HEK293T (cell line): Measurements from ENCODE around the gene CKS1B.

ENCODE experiments used
- CTCF ChIA-PET: fragments of 350-600 bp; formaldehyde crosslinking; extraction: SDS; loops from one replicate; lab custom pipeline; 2021; ENCODE audit warnings: antibody characterized with exemption, inconsistent platforms; lab: Yijun Ruan, JAX
- POLR2A ChIA-PET: fragments of 350-600 bp; formaldehyde crosslinking; extraction: SDS; loops from one replicate; lab custom pipeline; 2020; ENCODE audit warnings: antibody characterized with exemption, inconsistent platforms; lab: Yijun Ruan, JAX
- DNase-seq: peaks from one replicate; pipeline ENCODE4 v3.0.0; 2012; ENCODE audit warnings: mixed read lengths; ENCODE audit errors: extremely low spot score
- ARNT ChIP-seq: fragments of 450-650 bp; IDR thresholded peaks from 2 replicates; pipeline ENCODE4 v1.6.1; 2017; ENCODE audit warnings: mild to moderate bottlenecking
- BHLHE40 ChIP-seq: fragments of 450-650 bp; IDR thresholded peaks from 2 replicates; pipeline ENCODE4 v1.6.1; 2016; ENCODE audit warnings: mild to moderate bottlenecking, moderate library complexity, borderline replicate concordance
- CTBP1 ChIP-seq: fragments of 450-650 bp; IDR thresholded peaks from 2 replicates; pipeline ENCODE4 v1.6.1; 2016; ENCODE audit warnings: borderline replicate concordance
- ELF4 ChIP-seq: fragments of 450-650 bp; IDR thresholded peaks from 2 replicates; pipeline ENCODE4 v1.6.1; 2017; ENCODE audit warnings: antibody characterized with exemption
- FOXA1 ChIP-seq: fragments of 450-650 bp; IDR thresholded peaks from 2 replicates; pipeline ENCODE4 v1.6.1; 2016; ENCODE audit warnings: mild to moderate bottlenecking
- FOXK2 ChIP-seq: fragments of 450-650 bp; IDR thresholded peaks from 2 replicates; pipeline ENCODE4 v1.6.1; 2016; ENCODE audit warnings: mild to moderate bottlenecking
- FOXM1 ChIP-seq: fragments of 450-650 bp; IDR thresholded peaks from 2 replicates; pipeline ENCODE4 v1.6.1; 2017; ENCODE audit warnings: mild to moderate bottlenecking, borderline replicate concordance
- HDGF ChIP-seq: fragments of 450-650 bp; IDR thresholded peaks from 2 replicates; pipeline ENCODE4 v1.6.1; 2017; ENCODE audit warnings: antibody characterized with exemption, borderline replicate concordance
- L3MBTL2 ChIP-seq: fragments of 450-650 bp; conservative IDR thresholded peaks from 2 replicates; pipeline ENCODE4 v1.6.1; 2016; ENCODE audit warnings: mild to moderate bottlenecking
- LEF1 ChIP-seq: fragments of 450-650 bp; IDR thresholded peaks from 2 replicates; pipeline ENCODE4 v1.6.1; 2017; ENCODE audit warnings: mild to moderate bottlenecking, borderline replicate concordance
- NFRKB ChIP-seq: fragments of 450-650 bp; IDR thresholded peaks from 2 replicates; pipeline ENCODE4 v1.6.1; 2016; ENCODE audit warnings: mild to moderate bottlenecking, moderate library complexity
- PKNOX1 ChIP-seq: fragments of 450-650 bp; IDR thresholded peaks from 2 replicates; pipeline ENCODE4 v1.6.1; 2016
- SUZ12 ChIP-seq: fragments of 450-650 bp; IDR thresholded peaks from 2 replicates; pipeline ENCODE4 v1.6.1; 2016; ENCODE audit warnings: mild to moderate bottlenecking
- TARDBP ChIP-seq: fragments of 450-650 bp; IDR thresholded peaks from 2 replicates; pipeline ENCODE4 v1.6.1; 2016
- ZNF384 ChIP-seq: fragments of 450-650 bp; IDR thresholded peaks from 2 replicates; pipeline ENCODE4 v1.6.1; 2016

The CKS1B gene

DNA sequence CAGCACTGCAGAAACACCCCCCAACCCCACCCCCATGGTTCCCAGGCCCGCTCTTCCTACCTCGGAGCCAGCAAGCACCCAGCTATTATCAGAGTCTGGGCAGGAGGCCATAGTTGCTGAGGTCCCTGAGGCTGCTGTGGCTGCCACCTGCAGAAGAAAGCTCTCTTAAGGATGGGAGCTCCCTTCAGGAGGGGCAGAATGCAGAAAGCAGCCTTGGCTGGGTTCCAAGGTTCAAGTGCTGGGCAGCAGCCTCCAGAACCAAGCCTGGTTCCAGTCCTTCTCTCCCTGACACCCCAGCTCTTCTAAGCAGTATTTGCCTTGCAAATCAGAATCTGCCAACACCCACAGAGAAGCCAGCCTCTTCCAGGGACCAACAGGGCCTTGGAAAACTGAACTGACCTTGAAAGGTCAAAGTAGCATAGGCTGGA, 20.9 kb upstream of the CKS1B start:
- TF ChIP-seq FOXK2 (no peak), L3MBTL2 (no peak), NFRKB (no peak), LEF1 (no peak), ARNT (no peak), TARDBP (no peak), ELF4 (no peak)
- CTCF ChIA-PET = no interaction called here
- POLR2A ChIA-PET = no interaction called here
- no peak for DNase-seq

DNA sequence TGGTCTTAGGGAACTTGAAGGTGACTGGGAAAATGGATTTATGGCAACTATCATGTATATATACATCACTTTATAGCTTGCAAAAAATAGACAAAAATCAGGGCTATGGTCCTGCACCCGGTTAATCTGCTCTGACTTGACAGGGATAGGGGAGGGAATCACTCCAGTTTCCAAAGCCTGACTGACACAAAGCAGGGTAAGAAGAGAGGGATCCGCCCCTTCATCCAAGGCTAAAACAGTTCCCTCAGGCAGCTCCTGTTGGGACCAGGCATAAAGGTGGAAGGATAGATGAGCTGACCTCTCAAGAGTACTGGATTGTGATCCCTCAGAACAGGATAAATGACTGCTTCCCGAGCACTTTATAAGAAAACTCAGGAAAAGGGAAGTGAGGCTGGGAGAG, 19.9 kb upstream of the CKS1B start:
- DNase-seq = no peak
- POLR2A ChIA-PET = interaction anchor here (1.4 kb wide), 1 partner anchor 11 kb away, joined by 4 read pairs; no protein-coding TSS in a partner anchor

DNA sequence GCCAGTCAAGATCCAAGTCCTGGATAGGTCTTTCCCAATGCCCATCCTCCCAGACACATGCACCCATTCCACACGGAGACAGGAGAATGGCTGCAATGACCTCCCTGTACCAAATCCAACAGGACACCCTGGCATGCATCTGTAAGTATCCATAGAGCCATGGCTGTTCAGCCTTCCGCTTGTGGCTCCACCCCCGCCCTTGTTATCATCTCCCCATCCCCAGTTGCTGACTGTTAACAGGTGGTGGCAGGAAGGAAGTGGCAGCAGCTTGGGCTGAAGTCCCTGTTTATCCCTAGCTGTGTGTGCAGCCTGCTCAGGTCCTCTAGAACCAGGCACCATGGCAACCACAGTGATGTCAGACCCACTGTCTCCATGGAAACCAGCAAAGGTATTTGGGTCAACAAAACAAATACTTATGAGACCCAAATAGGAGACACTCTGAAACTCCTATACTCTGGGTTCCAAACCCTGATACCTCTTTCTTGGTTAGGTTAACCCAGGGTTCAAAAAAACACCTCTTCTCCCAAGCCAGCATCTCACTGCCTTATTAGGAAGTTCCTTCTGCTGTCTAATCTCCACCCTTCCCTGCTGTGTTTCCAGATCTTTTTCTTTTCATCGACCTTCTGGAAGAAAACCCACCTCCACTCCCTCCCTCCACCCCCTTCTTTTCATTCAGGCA, 19.3 kb upstream of the CKS1B start:
- TF ChIP-seq ELF4 (no peak), ZNF384 (no peak), LEF1 (no peak), ARNT (no peak), PKNOX1 (no peak), CTBP1 (no peak), SUZ12 (no peak), BHLHE40 (no peak), NFRKB (no peak)
- POLR2A ChIA-PET = interaction anchor here (1.0 to 1.9 kb wide), 10 partner anchors 9 to 45 kb away, joined by 3 to 10 read pairs (median 6); partner anchors contain the start of genes FLAD1, PMVK and SHC1
- no peak for DNase-seq
- CTCF ChIA-PET = interaction anchor here (0.7 to 2.1 kb wide), 10 partner anchors 10 to 614 kb away, joined by 3 to 14 read pairs (median 4); partner anchors contain the start of genes LENEP and PMVK

More for the DNA sequence above, 19.9 kb upstream of the CKS1B start:
- CTCF ChIA-PET = no interaction called here
- TF ChIP-seq HDGF (no peak), CTBP1 (no peak), SUZ12 (no peak), FOXM1 (no peak), ARNT (no peak), BHLHE40 (no peak), FOXA1 (no peak)

GRCh38 chr1:154955718-154956543, 18.6 kb upstream of the CKS1B start, which contains the start of gene PBXIP1:
TSS of gene PBXIP1 (minus strand) at chr1:154956099. CDS start at chr1:154953721, 2,378 bp downstream.
- CTCF ChIA-PET = interaction anchor here (0.7 to 2.1 kb wide), 14 partner anchors 10 to 615 kb away, joined by 3 to 14 read pairs (median 4); partner anchors contain the start of genes KRTCAP2, LENEP and PMVK
- POLR2A ChIA-PET = interaction anchor here (0.8 to 1.9 kb wide), 13 partner anchors 9 to 106 kb away, joined by 3 to 10 read pairs (median 5); partner anchors contain the start of genes ADAM15, CKS1B, FLAD1 and PMVK
- DNase-seq = peak; percentile 95
- TF ChIP-seq ZNF384 = no peak
- TF ChIP-seq NFRKB = no peak
- TF ChIP-seq L3MBTL2 = peak; percentile 52; the same call in 1 of the 2 replicates
- TF ChIP-seq BHLHE40 = no peak

- ChIA-PET CTCF (interaction anchor here (0.7 to 2.1 kb wide), 7 partner anchors 11 to 216 kb away, joined by 3 to 14 read pairs (median 3); partner anchors contain the start of genes KRTCAP2 and LENEP), POLR2A (interaction anchor here (0.7 to 1.9 kb wide), 14 partner anchors 8 to 105 kb away, joined by 3 to 10 read pairs (median 5); partner anchors contain the start of genes ADAM15, CKS1B, FLAD1 and PMVK)
- TF ChIP-seq ARNT (no peak), LEF1 (no peak), PKNOX1 (no peak), FOXM1 (no peak)
- DNase-seq = no peak
These were observed 17.9 kb upstream of the CKS1B start for GRCh38 chr1:154956544-154956941.

DNA sequence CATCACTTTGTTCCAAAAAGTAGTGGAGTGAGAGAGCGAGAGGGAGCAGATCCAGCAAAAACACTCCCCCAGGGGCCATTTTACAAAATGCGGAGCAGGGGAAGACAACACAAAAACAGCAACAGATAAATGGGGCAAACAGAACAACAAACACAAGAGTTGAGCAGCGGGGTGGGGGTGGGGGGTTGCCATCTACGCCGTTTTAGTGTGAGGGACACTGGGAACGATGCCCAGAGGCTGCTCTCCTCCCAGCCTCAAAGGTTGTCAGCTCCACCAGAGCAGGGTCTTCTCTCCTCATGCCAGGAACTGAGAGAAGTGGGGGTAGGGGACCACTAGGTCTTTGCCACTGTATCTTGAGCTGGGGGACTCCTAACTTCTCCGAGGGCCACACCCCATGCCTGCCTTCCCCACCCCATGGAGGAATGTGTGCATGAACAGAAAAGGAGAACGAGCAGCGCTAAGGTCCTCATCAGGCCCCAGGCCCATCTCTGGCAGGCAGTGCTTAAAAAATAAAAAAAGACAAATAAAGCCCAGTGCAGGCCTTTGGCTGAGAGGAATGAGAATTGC, 17.3 kb upstream of the CKS1B start:
- POLR2A ChIA-PET = interaction anchor here (0.7 to 1.9 kb wide), 8 partner anchors 11 to 94 kb away, joined by 3 to 10 read pairs (median 4); partner anchors contain the start of genes ADAM15, FLAD1, PMVK and SHC1
- DNase-seq = no peak
- TF ChIP-seq FOXM1 = no peak
- no peak for TF ChIP-seq BHLHE40
- no peak for TF ChIP-seq ZNF384
- no peak for TF ChIP-seq LEF1
- TF ChIP-seq SUZ12 = no peak
- no peak for TF ChIP-seq HDGF
- no peak for TF ChIP-seq NFRKB
- no peak for TF ChIP-seq TARDBP
- no peak for TF ChIP-seq L3MBTL2
- TF ChIP-seq FOXK2 = no peak
- CTCF ChIA-PET = interaction anchor here (1.0 to 2.1 kb wide), 3 partner anchors 42 to 216 kb away, joined by 3 to 12 read pairs (median 3); partner anchors contain the start of gene KRTCAP2
